Amygdala (tissue), 56 donors: Measurements from ENCODE around the gene RPH3AL.
"Not testable (repeated sequence)": the region's sequence is repeated elsewhere in the genome, so short reads cannot be mapped to it uniquely, and the experiment has no call there.

Experiments
- DNase-seq, 56 donors: peaks; one replicate each; lab custom pipeline; 2025; lab: John Stamatoyannopoulos, UW

Gene RPH3AL

DNA sequence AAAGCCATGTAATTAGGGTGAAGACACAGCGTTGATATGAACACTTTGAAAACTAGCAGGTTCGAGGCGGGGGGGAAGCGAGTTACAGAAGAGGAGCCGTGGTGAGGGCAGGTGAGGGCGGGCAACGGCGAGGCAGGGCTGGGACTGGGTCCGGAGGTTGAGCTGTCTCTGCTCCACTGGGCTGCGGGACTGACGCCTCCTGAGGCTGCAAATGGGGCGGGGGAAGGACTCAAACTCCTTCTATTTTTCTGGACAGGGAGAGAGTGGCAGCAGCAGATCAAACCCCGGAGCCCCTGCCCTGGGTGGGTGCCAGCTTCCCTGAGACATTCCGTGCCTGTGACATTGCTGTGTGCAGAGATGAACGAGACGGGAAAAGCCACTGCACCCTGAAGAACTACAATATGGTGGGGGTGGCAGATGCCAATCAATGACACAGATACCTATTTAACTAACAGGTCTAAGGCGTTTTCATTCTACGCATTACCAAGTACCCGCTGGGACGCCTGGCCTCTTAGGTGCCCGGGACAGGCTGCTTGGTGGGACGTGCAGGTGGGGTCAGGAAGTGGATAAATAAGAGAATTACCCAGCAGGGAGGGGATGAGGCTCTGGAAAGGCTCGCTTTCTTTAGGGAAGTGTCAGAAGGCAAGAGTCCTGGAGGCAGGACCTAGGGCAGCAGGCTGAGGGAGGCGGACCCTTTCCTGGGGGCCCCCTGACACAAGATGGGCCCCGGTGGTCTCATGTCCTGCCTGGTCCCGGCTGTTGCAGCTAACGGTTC, 30.4 kb downstream of the RPH3AL start:
- no peak for DNase-seq

DNA sequence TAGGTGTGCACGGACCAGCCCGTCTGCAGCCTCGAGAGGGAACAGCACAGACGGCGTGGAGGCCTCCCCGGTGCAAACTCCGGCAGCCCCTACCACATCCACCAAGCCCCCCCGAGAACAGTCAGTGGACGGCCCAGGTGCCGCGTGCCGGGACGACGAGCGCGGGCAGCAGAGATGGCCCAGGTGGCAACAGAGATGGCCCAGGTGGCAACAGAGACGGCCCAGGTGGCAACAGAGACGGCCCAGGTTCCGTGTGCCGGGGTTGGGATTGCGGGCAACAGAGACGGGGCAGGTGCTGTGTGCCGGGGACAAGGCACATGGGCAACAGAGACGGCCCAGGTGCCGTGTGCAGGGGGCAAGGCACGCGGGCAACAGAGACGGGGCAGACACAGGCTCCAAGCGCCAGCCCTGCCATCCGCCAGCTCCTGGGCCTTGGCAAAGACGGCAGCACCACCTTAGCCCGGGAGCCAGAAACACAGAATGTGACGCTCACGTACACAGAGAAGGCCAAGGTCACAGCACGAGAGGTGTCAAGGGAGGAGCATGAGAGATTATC, 31.1 kb downstream of the RPH3AL start:
- DNase-seq, result no peak

DNA sequence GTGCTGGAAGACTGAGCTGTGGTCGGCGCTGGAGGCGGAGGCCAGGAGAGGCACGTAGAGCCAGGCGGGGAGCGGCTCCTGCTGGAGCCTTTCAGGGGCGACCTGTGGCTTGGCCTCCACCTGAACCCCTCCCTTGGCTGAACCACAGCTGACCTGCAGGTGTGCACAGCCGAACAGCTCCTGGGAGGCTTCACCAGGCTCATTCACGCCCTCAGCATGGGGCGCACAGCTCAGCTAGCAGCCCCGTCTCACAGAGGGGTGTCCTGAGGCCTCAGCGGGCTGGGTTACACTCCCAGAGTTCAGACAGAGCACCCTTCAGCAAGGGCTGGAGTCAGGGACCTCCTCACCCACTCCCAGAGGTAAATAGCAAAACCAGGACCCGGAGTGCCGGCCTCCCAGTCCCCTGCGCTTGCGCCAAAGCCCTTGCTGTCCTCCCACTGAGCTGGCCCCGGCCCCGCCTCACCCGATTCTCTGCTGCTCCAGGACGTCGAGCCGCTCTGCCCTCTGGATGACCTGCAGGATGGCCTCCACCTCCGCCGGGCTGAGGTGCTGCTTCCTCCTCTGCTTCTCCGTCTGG, 31.7 kb downstream of the RPH3AL start:
- no peak for DNase-seq

DNA sequence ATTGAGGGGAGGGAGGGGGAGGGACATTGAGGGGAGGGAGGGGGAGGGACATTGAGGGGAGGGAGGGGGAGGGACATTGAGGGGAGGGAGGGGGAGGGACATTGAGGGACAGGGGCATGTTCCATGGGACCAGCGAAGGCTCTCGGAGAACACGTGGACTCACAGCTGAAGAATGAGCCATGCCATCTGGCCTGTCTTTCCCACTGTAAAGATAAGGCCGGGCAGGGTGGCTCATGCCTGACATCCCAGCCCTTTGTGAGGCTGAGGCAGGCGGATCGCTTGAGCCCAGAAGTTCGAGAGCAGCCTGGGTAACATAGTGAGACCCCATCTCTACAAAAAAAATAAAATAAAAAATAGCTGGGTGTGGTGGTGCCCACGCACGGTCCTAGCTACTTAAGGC, 32.5 kb downstream of the RPH3AL start:
- no peak for DNase-seq

GRCh38 chr17:319266-319665, 33.3 kb downstream of the RPH3AL start:
- DNase-seq, result no peak

DNA sequence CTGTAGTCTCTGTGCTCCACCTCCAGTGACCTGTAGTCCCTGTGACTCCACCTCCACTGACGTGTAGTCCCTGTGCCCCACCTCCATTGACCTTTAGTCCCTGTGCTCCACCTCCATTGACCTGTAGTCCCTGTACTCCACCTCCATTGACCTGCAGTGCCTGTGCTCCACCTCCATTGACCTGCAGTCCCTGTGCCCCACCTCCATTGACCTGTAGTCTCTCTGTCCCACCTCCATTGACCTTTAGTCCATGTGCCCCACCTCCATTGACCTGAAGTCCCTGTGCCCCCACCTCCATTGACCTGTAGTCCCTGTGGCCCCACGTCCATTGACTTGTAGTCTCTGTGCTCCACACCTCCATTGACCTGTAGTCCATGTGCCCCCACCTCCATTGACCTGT, 35.5 kb downstream of the RPH3AL start:
- DNase-seq, result not testable (repeated sequence)

GRCh38 chr17:315399-315798, 37.2 kb downstream of the RPH3AL start:
- not testable (repeated sequence) for DNase-seq

GRCh38 chr17:314614-314944, 38.0 kb downstream of the RPH3AL start:
- DNase-seq, result not testable (repeated sequence)

- no peak for DNase-seq
Observed at GRCh38 chr17:313911-314613, 38.5 kb downstream of the RPH3AL start.

DNA sequence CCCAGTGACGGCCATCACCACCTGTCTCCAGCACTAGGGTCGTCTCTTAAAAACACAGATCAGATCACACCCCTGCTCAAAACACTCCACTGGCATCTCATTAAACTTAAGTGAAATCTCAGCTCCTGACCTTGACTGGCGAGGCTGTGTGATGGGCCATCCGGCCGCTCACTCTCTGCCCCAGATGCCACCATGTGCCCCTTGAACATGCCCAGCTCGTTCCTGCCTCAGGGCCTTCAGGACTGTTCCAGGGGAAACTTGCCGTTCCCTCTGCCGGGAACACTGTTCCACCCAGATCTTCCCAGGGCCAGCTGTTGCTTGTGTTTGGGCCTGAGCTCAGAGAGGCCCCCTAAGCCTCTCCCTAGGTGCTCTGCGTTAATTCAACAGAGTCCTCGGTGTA, 39.4 kb downstream of the RPH3AL start:
- DNase-seq, result no peak

DNA sequence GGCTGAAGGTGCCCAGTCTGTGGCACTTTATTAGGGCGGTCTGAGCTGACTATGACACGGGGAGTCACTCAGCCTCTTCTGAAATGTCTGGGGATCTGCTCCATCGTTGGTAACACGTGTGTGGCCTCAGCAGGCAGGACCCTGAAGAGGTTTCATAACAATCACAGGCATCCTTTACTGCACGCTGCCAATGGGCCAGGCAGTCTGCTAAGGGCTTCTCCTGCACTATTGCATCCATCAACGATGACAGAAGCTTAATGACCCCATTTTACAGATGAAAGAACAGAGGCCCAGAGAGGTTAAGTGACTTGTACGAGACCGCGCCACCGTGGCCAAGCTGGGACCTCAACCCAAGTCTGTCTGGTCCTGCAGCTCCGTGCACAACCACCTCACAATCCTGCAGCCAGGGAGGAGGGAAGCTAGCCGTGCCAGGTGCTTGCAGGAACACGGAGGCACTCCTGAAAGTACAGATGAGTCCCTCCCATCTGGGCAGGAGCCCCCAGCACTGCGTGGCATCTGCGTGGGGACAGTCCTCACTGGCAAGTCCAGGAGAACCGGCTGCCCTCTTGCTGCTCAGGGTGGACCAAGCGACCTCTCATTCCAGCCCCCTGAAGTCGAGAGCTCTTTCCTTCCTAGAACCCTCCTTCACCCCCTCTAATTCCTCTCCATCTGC, 40.0 kb downstream of the RPH3AL start:
- no peak for DNase-seq

GRCh38 chr17:311119-311782, 41.4 kb downstream of the RPH3AL start:
- no peak for DNase-seq

- no peak for DNase-seq
Observed at GRCh38 chr17:310111-311010, 42.2 kb downstream of the RPH3AL start.

GRCh38 chr17:309361-309888, 43.2 kb downstream of the RPH3AL start:
- no peak for DNase-seq

GRCh38 chr17:307741-308507, 44.7 kb downstream of the RPH3AL start:
- no peak for DNase-seq

GRCh38 chr17:307295-307691, 45.3 kb downstream of the RPH3AL start:
- DNase-seq, result no peak

GRCh38 chr17:306536-307294, 45.9 kb downstream of the RPH3AL start:
- no peak for DNase-seq

DNA sequence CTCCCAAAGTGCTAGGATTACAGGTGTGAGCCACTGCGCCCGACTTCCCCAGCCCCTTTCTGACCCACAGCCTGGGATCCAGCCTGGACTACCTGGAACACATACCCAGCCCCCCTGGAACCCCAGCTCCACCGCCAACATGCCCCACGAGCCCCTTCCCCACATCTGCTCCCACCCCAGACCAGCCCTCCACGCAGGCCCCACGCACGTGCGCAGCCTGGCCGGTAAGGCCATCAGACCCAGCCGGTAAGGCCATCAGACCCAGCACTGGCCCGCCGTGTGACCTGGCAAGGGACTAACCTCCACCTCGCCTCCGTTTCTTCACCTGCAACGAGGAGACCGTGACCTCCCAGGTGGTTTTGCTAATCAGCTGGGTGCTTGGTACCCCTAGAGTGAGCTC, 46.5 kb downstream of the RPH3AL start:
- DNase-seq, result no peak
